Astrocyte (in vitro differentiated cells and primary cell): ENCODE results near the gene MYO5B.
"Not testable (repeated sequence)": the region's sequence is repeated elsewhere in the genome, so short reads cannot be mapped to it uniquely, and the experiment has no call there.

Source experiments
- CTCF ChIP-seq: IDR thresholded peaks from 2 replicates; pipeline ENCODE4 v1.5.1; 2011; ENCODE audit warnings: low read depth, mild to moderate bottlenecking, inconsistent platforms, low read length, moderate library complexity; ENCODE audit not compliant: insufficient read depth
- EZH2 ChIP-seq: IDR thresholded peaks from 2 replicates; pipeline ENCODE4 v1.6.1; 2012; ENCODE audit warnings: mild to moderate bottlenecking, low read length, inconsistent platforms; ENCODE audit not compliant: insufficient read depth

GRCh38 chr18:50241768-50242167, 46.8 kb upstream of the MYO5B start:
- TF ChIP-seq CTCF, EZH2: not testable (repeated sequence)
